ENCODE data around the gene PDXDC1.
"Not testable (repeated sequence)": the region's sequence is repeated elsewhere in the genome, so short reads cannot be mapped to it uniquely, and the experiment has no call there.

PDXDC1 gene

DNA sequence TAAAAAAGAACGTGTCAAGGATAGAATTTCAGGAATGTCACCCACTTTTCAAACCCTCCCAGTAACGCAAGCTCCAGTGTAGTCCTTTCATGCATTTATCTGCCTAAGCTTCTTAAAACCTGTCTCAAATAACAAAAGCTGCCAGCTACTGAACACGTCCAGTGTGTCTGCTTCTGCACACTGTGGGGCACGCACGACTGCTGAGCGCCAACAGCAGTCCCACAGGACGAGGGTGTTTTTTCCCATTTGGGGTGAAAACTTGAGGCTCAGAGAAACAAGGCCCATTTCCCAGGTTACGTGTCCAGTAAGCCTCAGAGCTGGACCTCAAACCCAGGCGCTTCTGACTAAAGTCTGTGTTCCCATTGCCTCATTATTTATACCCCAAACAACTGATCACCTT, 63.9 kb downstream of the PDXDC1 start:
- no peak for DNase-seq

- no peak for DNase-seq
Observed at GRCh38 chr16:15041271-15042004, 66.6 kb downstream of the PDXDC1 start.

DNA sequence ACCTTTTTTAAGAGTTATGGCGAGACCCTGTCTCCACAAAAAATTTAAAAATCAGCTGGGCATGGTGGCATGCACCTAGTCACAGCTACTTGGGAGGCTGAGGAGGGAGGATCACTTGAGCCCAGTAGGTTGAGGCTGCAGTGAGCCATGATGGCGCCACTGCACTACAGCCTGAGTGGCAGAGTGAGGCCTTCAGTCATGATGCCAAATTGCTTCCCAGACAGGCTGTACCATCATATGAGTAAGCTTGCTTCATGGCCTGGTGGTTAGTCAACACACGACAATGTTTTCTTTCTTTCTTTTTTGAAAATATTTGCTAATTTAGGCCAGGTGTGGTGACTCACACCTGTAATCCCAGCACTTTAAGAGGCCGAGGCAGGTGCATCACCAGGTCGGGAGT, 68.5 kb downstream of the PDXDC1 start:
- DNase-seq = no peak

DNA sequence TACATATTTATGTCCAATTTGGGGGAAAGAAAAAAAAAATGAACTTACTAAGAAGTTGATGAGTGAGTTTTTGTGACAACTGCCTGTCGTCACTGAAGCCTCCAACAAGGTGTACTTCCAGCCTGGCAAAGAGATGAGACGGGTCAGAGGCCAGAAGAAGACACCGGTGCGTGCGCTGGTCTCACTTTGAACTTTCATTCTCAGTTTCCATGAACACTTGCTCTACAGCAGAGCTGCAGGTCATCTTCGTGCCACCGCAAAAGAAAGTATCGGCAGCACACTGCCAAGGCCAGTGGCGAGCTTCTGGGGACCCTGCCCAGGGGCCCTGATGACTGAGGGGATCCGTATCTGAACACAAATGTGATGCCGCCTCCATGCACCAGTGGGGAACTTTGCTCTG, 69.5 kb downstream of the PDXDC1 start:
- DNase-seq = no peak

GRCh38 chr16:15045270-15045669, 70.4 kb downstream of the PDXDC1 start:
- not testable (repeated sequence) for DNase-seq

- no peak for DNase-seq
Observed at GRCh38 chr16:15046692-15047376, 72.0 kb downstream of the PDXDC1 start.

GRCh38 chr16:15049581-15050180, 74.9 kb downstream of the PDXDC1 start:
- no peak for DNase-seq

DNA sequence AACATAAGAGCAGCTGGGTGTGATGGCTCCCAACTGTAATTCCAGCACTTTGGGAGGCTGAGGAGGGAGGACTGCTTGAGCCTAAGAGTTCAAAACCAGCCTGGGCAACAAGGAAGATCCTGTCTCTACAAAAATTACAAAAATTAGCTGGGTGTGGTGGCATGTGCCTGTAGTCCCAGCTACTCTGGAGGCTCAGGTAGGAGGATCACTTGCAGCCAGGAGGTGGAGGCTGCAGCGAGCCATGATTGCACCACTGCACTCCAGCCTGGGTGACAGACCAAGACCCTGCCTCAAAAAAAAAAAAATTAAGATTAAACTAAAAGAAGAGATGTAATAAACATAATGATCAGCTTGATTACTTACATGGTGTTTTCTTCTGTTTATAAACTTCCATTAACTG, 75.6 kb downstream of the PDXDC1 start:
- DNase-seq = not testable (repeated sequence)

- DNase-seq = no peak
Observed at GRCh38 chr16:15051387-15051951, 76.6 kb downstream of the PDXDC1 start.

GRCh38 chr16:15052747-15053476, 78.1 kb downstream of the PDXDC1 start:
- DNase-seq = no peak

GRCh38 chr16:15053904-15054303, 79.1 kb downstream of the PDXDC1 start:
- DNase-seq = no peak

DNA sequence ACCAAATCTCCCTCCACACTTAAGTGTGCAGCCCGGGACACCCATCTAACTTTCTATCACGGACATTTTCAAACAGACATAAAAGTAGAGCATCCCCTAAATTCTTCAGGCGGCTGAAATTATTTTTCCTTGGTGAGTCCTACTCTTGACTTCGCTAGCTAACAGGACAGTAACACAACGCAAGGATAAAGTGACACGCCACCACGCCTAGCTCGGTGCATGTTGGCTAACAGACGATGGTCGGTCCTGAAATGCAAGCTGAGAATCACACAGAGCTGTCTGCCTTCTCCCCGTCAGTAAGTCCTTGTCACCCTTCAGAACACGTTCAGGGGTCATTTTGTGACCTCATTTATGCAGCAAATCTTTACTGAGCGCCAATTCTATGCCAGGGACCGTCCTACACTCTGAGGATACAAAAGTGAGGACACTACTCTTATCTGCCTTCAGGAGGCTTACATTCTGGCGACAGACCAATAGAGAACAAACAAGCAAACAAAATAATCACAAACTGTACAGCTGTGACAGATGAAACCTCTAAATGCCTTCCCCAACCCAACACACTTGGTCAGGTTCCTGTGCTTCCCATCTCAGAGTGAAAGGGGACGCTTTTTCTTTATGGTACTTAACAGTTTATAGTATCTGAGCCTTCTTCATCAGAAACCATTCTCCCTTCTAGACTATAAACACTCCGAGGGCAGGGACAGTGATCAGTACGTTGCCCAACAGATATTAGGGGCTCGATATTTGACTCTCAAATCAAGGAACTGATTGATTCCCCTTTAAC, 79.7 kb downstream of the PDXDC1 start:
- DNase-seq = no peak

DNA sequence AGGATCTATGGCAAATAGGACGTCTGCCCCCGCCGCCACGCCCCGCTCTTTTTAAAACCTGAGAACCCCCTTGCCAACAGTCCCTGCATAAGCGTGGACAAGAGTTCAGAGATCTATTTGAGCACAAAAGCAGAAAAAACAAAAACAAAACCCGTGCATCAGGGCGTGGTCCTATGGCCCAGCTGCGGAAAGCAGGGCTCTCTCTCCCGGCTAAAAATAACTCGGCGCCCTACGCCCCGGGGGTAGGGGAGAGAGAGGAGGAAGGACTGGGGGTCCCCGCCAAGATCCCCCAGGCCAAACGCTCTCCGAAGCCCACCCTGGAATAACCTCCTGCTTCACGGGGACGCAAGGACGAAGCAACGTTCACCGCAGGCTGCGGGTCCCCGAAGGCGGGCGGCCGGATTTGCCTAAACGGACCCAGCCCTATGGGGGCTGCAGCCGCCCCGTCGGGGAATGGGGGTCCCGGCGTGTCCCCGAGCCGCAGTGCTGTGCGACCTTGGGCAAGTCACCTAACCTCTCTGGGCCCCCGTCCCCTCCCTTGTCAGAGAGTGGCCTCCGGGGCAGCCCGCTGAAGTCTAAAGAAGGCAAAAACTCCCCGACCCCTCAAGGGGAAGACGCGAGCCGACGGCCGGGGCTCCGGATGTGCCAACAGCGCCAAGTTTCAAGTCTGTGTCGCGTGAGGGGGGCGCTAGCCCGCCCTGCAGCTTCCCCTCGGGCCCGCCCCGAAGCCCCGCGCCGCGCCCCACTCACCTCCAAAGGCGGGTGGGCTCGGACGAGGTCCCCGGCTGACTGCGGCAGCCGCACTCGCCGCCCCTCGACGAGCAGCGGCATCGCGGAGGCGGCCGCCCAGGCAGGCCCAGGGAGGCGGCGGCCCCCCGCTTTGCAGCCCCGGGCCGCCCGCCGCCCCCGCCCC, 80.6 kb downstream of the PDXDC1 start:
- DNase-seq = peak; percentile 76

DNA sequence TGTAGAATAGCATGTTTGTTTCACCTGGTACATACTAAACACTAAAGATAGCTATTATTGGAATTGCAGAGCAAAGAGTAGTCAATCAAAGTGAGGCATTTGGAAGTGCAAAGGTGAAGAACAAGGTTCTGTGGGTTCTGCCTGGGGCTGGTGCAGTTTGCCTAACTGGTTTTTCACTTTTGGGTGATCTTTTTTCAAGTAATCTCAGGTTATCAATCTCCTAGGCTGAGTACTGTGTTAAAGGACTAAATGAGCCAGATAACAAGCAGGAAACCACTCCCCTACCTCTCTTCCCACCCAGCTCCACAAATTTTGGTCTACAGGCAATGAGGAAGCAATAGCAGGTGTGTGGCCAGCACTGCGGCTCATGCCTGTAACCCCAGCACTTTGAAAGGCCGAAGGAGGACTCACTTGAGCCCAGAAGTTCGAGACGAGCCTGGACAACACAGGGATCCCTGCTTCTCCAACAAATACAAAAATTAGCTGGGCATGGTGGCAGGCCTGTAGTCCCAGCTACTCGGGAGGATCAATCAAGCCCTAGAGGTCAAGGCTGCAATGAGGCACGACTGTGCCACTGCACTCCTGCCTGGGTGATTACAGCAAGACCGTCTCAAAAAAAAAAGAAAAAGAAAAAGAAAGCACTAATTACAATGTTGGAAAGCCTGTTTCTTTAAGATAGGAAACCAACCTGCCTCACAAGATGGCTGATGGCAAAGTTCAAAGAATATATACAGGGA, 83.0 kb downstream of the PDXDC1 start:
- DNase-seq = no peak

- no peak for DNase-seq
Observed at GRCh38 chr16:15059324-15059723, 84.5 kb downstream of the PDXDC1 start.

DNA sequence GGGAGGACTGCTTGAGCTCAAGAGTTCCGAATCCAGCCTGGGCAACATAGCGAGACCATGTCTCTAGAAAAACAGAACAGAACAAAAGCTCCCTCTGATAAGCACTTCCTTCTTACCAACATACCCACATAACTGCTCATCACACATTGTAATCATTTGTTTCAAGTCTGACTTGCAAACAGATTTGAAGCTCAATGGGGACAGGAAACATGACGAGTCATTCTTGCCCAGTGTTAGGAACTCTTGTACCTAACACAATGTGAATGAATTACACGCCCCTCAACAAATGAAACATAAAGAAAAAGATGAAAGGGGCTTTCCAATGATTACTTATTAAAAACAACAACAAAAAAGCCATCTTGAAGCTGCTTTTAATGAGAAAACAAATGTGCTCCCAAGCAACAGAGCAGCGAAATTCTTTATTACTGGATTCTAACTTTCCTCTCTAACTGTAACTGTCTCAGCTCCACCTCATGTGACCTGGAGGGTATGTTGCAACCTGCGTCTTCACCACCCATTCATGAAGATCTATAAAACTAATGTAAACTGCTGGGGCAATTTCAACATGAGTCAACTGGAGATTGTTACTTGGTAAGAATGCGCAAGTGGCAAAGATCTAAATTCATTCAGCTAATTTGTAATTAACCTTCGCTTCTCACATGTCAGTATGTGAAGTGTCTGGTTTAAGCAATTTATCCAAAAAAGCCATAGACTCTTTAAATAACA, 87.4 kb downstream of the PDXDC1 start:
- DNase-seq = not testable (repeated sequence)

DNA sequence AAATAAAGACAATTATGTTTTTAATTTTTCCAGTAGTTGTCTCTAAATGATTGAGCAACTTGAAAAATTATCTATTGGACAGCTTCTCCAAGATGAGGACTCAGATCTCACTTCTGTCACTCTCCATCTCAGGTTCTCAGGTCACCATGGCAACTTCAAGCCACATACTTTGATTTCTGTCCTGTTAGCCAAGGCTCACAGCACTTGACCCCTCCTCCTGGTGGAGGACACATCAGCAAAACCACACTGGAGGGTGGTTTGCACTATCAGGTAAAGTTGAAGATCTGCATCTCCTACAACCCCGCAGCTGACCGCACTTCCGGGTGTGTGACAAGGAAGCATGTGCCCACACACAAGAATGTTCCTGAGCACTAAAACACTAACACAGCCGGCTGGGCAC, 91.1 kb downstream of the PDXDC1 start:
- not testable (repeated sequence) for DNase-seq

DNA sequence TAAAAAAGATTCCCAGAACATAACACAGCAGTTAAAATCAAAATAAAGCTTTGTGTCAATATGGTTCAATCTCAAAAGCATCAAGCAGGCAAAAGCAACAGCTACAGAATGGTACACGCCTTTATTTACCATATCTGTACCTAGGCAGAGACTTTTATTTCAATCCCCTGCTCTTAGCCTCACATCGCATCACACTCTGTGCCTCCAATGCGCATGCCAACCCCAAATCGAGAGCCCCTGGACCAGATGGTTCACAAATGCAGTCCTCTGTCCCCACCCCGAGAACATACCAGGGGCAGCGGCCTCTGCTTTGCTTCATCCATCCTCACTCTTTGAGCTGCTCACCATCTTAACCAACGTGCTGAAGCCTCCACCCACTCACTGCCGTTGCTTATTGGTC, 91.9 kb downstream of the PDXDC1 start:
- not testable (repeated sequence) for DNase-seq

DNA sequence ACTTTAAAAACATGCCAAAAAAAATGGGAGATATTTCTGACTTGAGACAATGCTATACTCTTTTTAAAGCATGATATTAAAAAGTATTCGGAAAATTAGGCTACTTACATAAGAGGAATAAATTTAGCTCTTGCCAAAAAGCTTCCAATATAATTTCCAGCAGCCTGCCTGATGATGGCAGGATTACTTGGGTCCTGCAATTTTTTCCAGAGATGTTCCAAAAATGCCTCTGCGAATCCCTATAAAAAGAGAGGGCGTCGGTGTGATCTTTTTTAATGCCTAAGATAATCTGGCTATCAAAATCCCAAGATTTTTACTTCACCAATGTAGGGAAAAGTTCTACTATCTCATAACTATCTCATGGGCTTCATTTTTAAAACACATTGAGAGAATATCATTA, 96.2 kb downstream of the PDXDC1 start:
- not testable (repeated sequence) for DNase-seq
